A549 (cell line): Measurements from ENCODE around the gene ASIP.

Source experiments
- EP300 ChIP-seq, 2 experiments: fragments of >200 bp; sonication (Bioruptor Twin); formaldehyde crosslinking; IDR thresholded peaks; 2 replicates in 1 of 2; 3 replicates in 1 of 2; pipeline ENCODE4 v1.6.1; 2016 to 2017
- FOSL2 ChIP-seq, 2 experiments: fragments of 450-650 bp in 1 of 2; fragments of >200 bp in 1 of 2; sonication (Bioruptor Twin) in 1 of 2; formaldehyde crosslinking; IDR thresholded peaks; 2 replicates each; pipeline versions ENCODE4 v1.5.0 to v1.6.1; 2016 to 2020; ENCODE audit warnings: mild to moderate bottlenecking in 1 of 2, moderate library complexity in 1 of 2
- USF2 ChIP-seq: fragments of 450-650 bp; IDR thresholded peaks from 2 replicates; pipeline ENCODE4 v1.6.1; 2014; ENCODE audit warnings: antibody characterized with exemption

GRCh38 chr20:34300809-34301586, 59.8 kb downstream of the ASIP start:
- TF ChIP-seq USF2 (no peak), EP300 (IDR thresholded peaks at IDR 0.05) (no peak), FOSL2 (IDR thresholded peaks at IDR 0.05) (no peak), FOSL2 (CRISPR knock-in tag; IDR thresholded peaks at IDR 0.05) (no peak)
